ENCODE measurements around the gene ARSG.
"Not testable (repeated sequence)": the region's sequence is repeated elsewhere in the genome, so short reads cannot be mapped to it uniquely, and the experiment has no call there.

The ARSG gene

GRCh38 chr17:68248199-68248825 is 43.0 kb upstream of the ARSG start:
- no peaks in the 10 kb centered on the region for H3K27me3 ChIP-seq (ENCODE audit: insufficient read depth, low read depth)
- H3K36me3 ChIP-seq (ENCODE audit: insufficient read depth), result no peaks in the 10 kb centered on the region
- peak overlapping the region; percentile 27; the same call in 1 of the 2 replicates for H3K27ac ChIP-seq
- no peak overlapping the region for H3K4me3 ChIP-seq (IDR thresholded peaks at IDR 0.05; ENCODE audit: insufficient read depth, low read depth, low read length)
- TF ChIP-seq CTCF (conservative IDR thresholded peaks at IDR 0.05; ENCODE audit: low read depth, low read length), result no peak
- H3K4me2 ChIP-seq, result peak overlapping the region; percentile 75
- no peaks in the 10 kb centered on the region for H4K20me1 ChIP-seq (ENCODE audit: insufficient read depth)
- no peaks in the 10 kb centered on the region for H3K79me2 ChIP-seq (ENCODE audit: insufficient read depth, low read depth)
- peak overlapping the region; percentile 91 for H3K9ac ChIP-seq
- H2AFZ ChIP-seq (ENCODE audit: low read depth), result peak overlapping the region; percentile 73
- peaks cover 16% of the 10 kb centered on the region for H3K4me1 ChIP-seq (ENCODE audit: low read depth, poor library complexity, severe bottlenecking)

GRCh38 chr17:68248891-68249290 is 42.4 kb upstream of the ARSG start:
- H3K4me2 ChIP-seq, result peak overlapping the region; percentile 75
- H3K4me1 ChIP-seq (ENCODE audit: low read depth, poor library complexity, severe bottlenecking), result peaks cover 16% of the 10 kb centered on the region
- H2AFZ ChIP-seq (ENCODE audit: low read depth), result no peak overlapping the region
- no peaks in the 10 kb centered on the region for H3K27me3 ChIP-seq (ENCODE audit: insufficient read depth, low read depth)
- no peak overlapping the region for H3K4me3 ChIP-seq (IDR thresholded peaks at IDR 0.05; ENCODE audit: insufficient read depth, low read depth, low read length)
- no peaks in the 10 kb centered on the region for H4K20me1 ChIP-seq (ENCODE audit: insufficient read depth)
- H3K27ac ChIP-seq, result no peak overlapping the region
- TF ChIP-seq CTCF (conservative IDR thresholded peaks at IDR 0.05; ENCODE audit: low read depth, low read length), result no peak
- no peaks in the 10 kb centered on the region for H3K79me2 ChIP-seq (ENCODE audit: insufficient read depth, low read depth)
- no peaks in the 10 kb centered on the region for H3K36me3 ChIP-seq (ENCODE audit: insufficient read depth)
- H3K9ac ChIP-seq, result no peak overlapping the region

GRCh38 chr17:68249354-68249765 is 41.9 kb upstream of the ARSG start:
- no peaks in the 10 kb centered on the region for H4K20me1 ChIP-seq (ENCODE audit: insufficient read depth)
- H3K27me3 ChIP-seq (ENCODE audit: insufficient read depth, low read depth), result no peaks in the 10 kb centered on the region
- H2AFZ ChIP-seq (ENCODE audit: low read depth), result no peak overlapping the region
- no peak for TF ChIP-seq CTCF (conservative IDR thresholded peaks at IDR 0.05; ENCODE audit: low read depth, low read length)
- no peaks in the 10 kb centered on the region for H3K79me2 ChIP-seq (ENCODE audit: insufficient read depth, low read depth)
- H3K4me1 ChIP-seq (ENCODE audit: low read depth, poor library complexity, severe bottlenecking), result peaks cover 16% of the 10 kb centered on the region
- H3K36me3 ChIP-seq (ENCODE audit: insufficient read depth), result no peaks in the 10 kb centered on the region
- no peak overlapping the region for H3K27ac ChIP-seq
- no peak overlapping the region for H3K9ac ChIP-seq
- peak overlapping the region; percentile 75; the same call in 1 of the 2 replicates for H3K4me2 ChIP-seq
- no peak overlapping the region for H3K4me3 ChIP-seq (IDR thresholded peaks at IDR 0.05; ENCODE audit: insufficient read depth, low read depth, low read length)

- H3K79me2 ChIP-seq (ENCODE audit: insufficient read depth, low read depth); H3K36me3 ChIP-seq (ENCODE audit: insufficient read depth); H2AFZ ChIP-seq (ENCODE audit: low read depth); H3K4me3 ChIP-seq (IDR thresholded peaks at IDR 0.05; ENCODE audit: insufficient read depth, low read depth, low read length); H4K20me1 ChIP-seq (ENCODE audit: insufficient read depth); H3K27me3 ChIP-seq (ENCODE audit: insufficient read depth, low read depth); H3K27ac ChIP-seq; H3K4me2 ChIP-seq; H3K9ac ChIP-seq: not testable (repeated sequence)
- H3K4me1 ChIP-seq (ENCODE audit: low read depth, poor library complexity, severe bottlenecking), result peaks cover 21% of the 10 kb centered on the region
Measured at GRCh38 chr17:68253426-68253825, 37.9 kb upstream of the ARSG start.

- H2AFZ ChIP-seq (ENCODE audit: low read depth), result no peak overlapping the region
- no peaks in the 10 kb centered on the region for H4K20me1 ChIP-seq (ENCODE audit: insufficient read depth)
- no peaks in the 10 kb centered on the region for H3K36me3 ChIP-seq (ENCODE audit: insufficient read depth)
- TF ChIP-seq CTCF (conservative IDR thresholded peaks at IDR 0.05; ENCODE audit: low read depth, low read length), result no peak
- H3K27ac ChIP-seq, result no peak overlapping the region
- H3K4me1 ChIP-seq (ENCODE audit: low read depth, poor library complexity, severe bottlenecking), result peaks cover 24% of the 10 kb centered on the region
- H3K4me2 ChIP-seq, result no peak overlapping the region
- H3K4me3 ChIP-seq (IDR thresholded peaks at IDR 0.05; ENCODE audit: insufficient read depth, low read depth, low read length), result no peak overlapping the region
- H3K79me2 ChIP-seq (ENCODE audit: insufficient read depth, low read depth), result no peaks in the 10 kb centered on the region
- H3K9ac ChIP-seq, result no peak overlapping the region
- no peaks in the 10 kb centered on the region for H3K27me3 ChIP-seq (ENCODE audit: insufficient read depth, low read depth)
Measured at GRCh38 chr17:68255151-68255550, 36.1 kb upstream of the ARSG start.
